ENCODE results near the gene P3H4.

- TF ChIP-seq MAZ (IDR thresholded peaks at IDR 0.05; ENCODE audit: borderline replicate concordance, low read depth, low read length) = no peak
- TF ChIP-seq CTCF (conservative IDR thresholded peaks at IDR 0.05; ENCODE audit: low read depth, low read length) = no peak
- TF ChIP-seq CEBPB (IDR thresholded peaks at IDR 0.05; ENCODE audit: low read depth, low read length) = no peak
Observed at GRCh38 chr17:41766135-41766534, 45.6 kb downstream of the P3H4 start.

Measured in IMR-90 (cell line).